ENCODE measurements around the gene GDI2.
"Not testable (repeated sequence)": the region's sequence is repeated elsewhere in the genome, so short reads cannot be mapped to it uniquely, and the experiment has no call there.

GDI2 gene

DNA sequence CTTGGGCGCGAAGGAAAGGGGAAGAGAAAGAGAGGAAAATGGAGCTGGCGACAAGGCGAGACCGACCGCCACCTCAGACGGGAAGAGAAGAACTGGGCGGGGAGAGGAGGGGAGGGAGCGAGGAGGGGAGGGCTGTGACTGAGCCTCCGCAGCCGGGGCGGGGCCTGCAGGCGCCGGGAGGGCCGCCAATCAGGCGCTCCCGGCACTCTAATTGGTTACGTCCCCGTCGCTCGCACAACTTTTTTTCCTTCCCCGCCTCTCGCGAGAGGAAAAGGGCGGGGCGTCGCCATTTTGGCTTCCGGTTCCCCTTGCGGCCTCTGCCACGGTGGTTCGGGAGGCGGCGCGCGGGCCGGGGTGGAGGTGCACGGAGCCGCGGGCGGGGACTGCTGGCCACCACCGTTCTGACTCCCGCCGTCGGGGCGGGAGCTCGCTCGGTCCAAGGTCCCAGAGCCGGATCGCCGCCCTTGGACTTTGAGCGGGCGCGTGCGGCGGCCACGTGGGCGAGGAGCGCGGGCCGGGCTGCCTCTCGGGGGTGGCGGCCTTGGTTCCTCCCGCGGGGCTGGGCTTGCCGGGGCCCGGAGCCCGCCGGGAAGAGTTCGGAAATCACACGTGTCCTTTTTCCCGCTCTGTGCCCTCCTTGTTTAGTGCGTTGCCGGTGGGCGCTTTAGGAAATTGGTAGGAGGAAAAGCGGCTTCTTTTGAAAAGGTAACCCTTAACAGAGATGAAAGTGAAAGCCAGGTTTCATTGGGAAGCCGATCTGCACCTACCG is at the start of gene GDI2:
Gene GDI2 (minus strand): TSS at position 94 of the 769 bp plus-strand sequence. CDS start 176 bp downstream, outside the sequence.
- peak within 1 kb of the TSS; percentile 98 for H3K27ac ChIP-seq
- TF ChIP-seq, protein P1, sequence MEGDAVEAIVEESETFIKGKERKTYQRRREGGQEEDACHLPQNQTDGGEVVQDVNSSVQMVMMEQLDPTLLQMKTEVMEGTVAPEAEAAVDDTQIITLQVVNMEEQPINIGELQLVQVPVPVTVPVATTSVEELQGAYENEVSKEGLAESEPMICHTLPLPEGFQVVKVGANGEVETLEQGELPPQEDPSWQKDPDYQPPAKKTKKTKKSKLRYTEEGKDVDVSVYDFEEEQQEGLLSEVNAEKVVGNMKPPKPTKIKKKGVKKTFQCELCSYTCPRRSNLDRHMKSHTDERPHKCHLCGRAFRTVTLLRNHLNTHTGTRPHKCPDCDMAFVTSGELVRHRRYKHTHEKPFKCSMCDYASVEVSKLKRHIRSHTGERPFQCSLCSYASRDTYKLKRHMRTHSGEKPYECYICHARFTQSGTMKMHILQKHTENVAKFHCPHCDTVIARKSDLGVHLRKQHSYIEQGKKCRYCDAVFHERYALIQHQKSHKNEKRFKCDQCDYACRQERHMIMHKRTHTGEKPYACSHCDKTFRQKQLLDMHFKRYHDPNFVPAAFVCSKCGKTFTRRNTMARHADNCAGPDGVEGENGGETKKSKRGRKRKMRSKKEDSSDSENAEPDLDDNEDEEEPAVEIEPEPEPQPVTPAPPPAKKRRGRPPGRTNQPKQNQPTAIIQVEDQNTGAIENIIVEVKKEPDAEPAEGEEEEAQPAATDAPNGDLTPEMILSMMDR (conservative IDR thresholded peaks at IDR 0.05): no peak
- TF ChIP-seq ZFX (IDR thresholded peaks at IDR 0.05): peak; percentile 92

- no peak overlapping the region for H3K27ac ChIP-seq
- TF ChIP-seq, protein P1 (conservative IDR thresholded peaks at IDR 0.05): no peak
- TF ChIP-seq ZFX (IDR thresholded peaks at IDR 0.05): no peak
These were observed 49.2 kb upstream of the GDI2 start for GRCh38 chr10:5862360-5862961.

- TF ChIP-seq, protein P1 (conservative IDR thresholded peaks at IDR 0.05): no peak
- TF ChIP-seq ZFX (IDR thresholded peaks at IDR 0.05): no peak
- H3K27ac ChIP-seq: no peak overlapping the region
These were observed 46.8 kb upstream of the GDI2 start for GRCh38 chr10:5860066-5860465.

DNA sequence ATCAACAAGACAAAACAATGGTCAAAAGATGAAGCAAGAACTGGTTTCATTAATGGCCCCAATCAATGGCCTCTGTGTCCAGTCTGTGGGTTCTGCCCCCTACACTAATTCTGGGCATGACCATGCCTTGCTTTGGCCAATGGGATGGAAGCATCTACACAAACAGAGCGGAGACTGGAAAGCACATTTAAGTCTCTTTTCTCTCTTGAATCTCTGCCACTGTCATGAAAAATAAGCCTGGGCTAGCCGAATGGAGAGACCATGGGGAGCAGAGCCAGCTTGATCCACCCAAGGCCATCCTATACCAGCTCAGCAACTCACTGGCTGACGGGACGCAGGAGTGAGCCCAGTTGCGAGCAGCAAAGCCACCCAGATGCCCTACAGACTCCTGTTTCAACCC is 45.6 kb upstream of the GDI2 start:
- no peak overlapping the region for H3K27ac ChIP-seq
- TF ChIP-seq ZFX (IDR thresholded peaks at IDR 0.05): no peak
- TF ChIP-seq, protein P1 (conservative IDR thresholded peaks at IDR 0.05): no peak

GRCh38 chr10:5856701-5857004 is 43.4 kb upstream of the GDI2 start:
- no peak for TF ChIP-seq ZFX (IDR thresholded peaks at IDR 0.05)
- no peak overlapping the region for H3K27ac ChIP-seq

DNA sequence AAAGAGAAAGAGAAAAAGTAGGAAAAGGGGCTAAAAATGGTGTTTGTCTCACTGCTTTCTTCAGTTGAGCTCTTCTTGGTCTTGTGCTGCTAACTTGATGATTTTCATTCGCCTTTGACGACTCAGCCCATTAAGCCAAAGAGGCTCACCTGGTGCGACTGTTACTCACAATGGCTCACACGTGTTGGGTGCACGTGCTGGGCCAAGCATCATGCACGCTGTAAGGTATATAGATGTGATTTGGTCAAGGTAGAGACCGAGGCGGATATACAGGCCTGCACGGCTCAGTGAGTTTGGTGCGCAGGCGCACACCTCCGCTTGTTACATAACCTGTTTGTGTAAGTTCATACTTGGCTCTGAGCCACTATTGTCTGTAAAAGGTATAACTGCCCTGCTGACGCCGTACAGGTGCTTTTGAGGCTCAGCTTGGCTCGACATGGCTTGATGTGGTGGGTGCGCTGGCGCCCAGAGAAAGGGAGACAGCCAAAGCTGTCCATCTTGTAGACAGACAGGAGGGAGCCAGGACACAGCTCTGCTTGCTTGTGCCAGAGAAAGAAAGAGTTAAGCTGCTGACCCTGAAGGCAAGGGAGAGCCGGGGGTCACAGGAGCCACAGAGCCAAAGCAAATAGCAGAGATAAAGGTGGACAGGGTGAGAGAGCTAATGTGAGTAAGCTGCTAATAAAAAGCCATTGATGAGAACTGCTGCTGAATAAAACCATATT is 42.9 kb upstream of the GDI2 start:
- H3K27ac ChIP-seq: no peak overlapping the region
- no peak for TF ChIP-seq ZFX (IDR thresholded peaks at IDR 0.05)
- TF ChIP-seq, protein P1 (conservative IDR thresholded peaks at IDR 0.05): no peak

DNA sequence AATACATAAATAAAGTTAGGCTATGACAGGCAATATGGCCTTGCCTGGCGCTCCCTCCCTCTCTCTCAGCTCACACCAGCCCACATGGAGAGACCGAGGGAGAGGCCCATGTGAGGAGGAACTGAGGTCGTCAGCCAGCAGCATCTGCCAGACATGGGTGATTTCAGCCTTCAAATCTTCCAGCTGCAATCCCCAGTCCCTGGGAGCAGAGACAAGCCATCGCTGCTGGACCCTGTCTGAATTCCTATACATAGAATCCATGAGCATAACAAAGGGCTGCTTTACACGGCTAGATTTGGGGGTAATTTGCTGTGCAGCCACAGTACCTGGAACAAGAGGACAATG is 40.9 kb upstream of the GDI2 start:
- no peak for TF ChIP-seq ZFX (IDR thresholded peaks at IDR 0.05)
- TF ChIP-seq, protein P1 (conservative IDR thresholded peaks at IDR 0.05): no peak
- H3K27ac ChIP-seq: no peak overlapping the region

- H3K27ac ChIP-seq: not testable (repeated sequence)
These were observed 33.4 kb upstream of the GDI2 start for GRCh38 chr10:5846667-5847066.

Data from C4-2B (cell line).